HEK293 (cell line): Measurements from ENCODE around the gene HMCN2.

Experiments
- WT1 ChIP-seq: fragments of 450-650 bp; formaldehyde crosslinking; IDR thresholded peaks from 2 replicates; pipeline ENCODE4 v1.5.1; 2016; ENCODE audit warnings: missing biosample characterization, missing genetic modification characterization
- ZEB2 ChIP-seq: fragments of 450-650 bp; formaldehyde crosslinking; IDR thresholded peaks from 2 replicates; pipeline ENCODE4 v1.5.1; 2016; ENCODE audit warnings: missing biosample characterization, missing genetic modification characterization
- ZNF133 ChIP-seq: fragments of 450-650 bp; formaldehyde crosslinking; IDR thresholded peaks from 2 replicates; pipeline ENCODE4 v1.5.1; 2016; ENCODE audit warnings: missing biosample characterization, missing genetic modification characterization
- ZNF184 ChIP-seq: fragments of 450-650 bp; IDR thresholded peaks from 2 replicates; pipeline ENCODE4 v1.5.1; 2018; ENCODE audit warnings: missing biosample characterization, mild to moderate bottlenecking, missing genetic modification characterization
- ZNF223 ChIP-seq: fragments of 450-650 bp; formaldehyde crosslinking; IDR thresholded peaks from 2 replicates; pipeline ENCODE4 v1.5.1; 2016; ENCODE audit warnings: missing biosample characterization, missing genetic modification characterization
- ZNF324 ChIP-seq: fragments of 450-650 bp; formaldehyde crosslinking; IDR thresholded peaks from 2 replicates; pipeline ENCODE4 v1.5.1; 2016; ENCODE audit warnings: missing biosample characterization, missing genetic modification characterization
- ZNF354C ChIP-seq: fragments of 450-650 bp; formaldehyde crosslinking; IDR thresholded peaks from 2 replicates; pipeline ENCODE4 v1.5.1; 2016; ENCODE audit warnings: missing biosample characterization, missing genetic modification characterization, low read depth, borderline replicate concordance
- ZNF404 ChIP-seq: fragments of 450-650 bp; formaldehyde crosslinking; IDR thresholded peaks from 2 replicates; pipeline ENCODE4 v1.5.1; 2017; ENCODE audit warnings: missing biosample characterization, missing genetic modification characterization
- ZNF544 ChIP-seq: fragments of 450-650 bp; formaldehyde crosslinking; IDR thresholded peaks from 2 replicates; pipeline ENCODE4 v1.5.0; 2017; ENCODE audit warnings: missing biosample characterization, missing genetic modification characterization
- TF ChIP-seq, protein P1 (sequence below): fragments of 450-650 bp; formaldehyde crosslinking; IDR thresholded peaks from 2 replicates; pipeline ENCODE4 v1.5.1; 2016; ENCODE audit warnings: missing biosample characterization, missing genetic modification characterization
- TF ChIP-seq, protein P2 (sequence below): fragments of 450-650 bp; formaldehyde crosslinking; IDR thresholded peaks from 2 replicates; pipeline ENCODE4 v1.5.1; 2016; ENCODE audit warnings: missing biosample characterization, missing genetic modification characterization, low read depth
- TF ChIP-seq, protein P3 (sequence below): fragments of 450-650 bp; formaldehyde crosslinking; IDR thresholded peaks from 2 replicates; pipeline ENCODE4 v1.5.1; 2016; ENCODE audit warnings: missing biosample characterization, missing genetic modification characterization
- TF ChIP-seq, protein P4 (sequence below): fragments of 450-650 bp; formaldehyde crosslinking; IDR thresholded peaks from 2 replicates; pipeline ENCODE4 v1.5.1; 2016; ENCODE audit warnings: missing biosample characterization, missing genetic modification characterization
- TF ChIP-seq, protein P5 (sequence below): fragments of 450-650 bp; formaldehyde crosslinking; IDR thresholded peaks from 2 replicates; pipeline ENCODE4 v1.5.1; 2017; ENCODE audit warnings: missing biosample characterization, missing genetic modification characterization

DNA sequence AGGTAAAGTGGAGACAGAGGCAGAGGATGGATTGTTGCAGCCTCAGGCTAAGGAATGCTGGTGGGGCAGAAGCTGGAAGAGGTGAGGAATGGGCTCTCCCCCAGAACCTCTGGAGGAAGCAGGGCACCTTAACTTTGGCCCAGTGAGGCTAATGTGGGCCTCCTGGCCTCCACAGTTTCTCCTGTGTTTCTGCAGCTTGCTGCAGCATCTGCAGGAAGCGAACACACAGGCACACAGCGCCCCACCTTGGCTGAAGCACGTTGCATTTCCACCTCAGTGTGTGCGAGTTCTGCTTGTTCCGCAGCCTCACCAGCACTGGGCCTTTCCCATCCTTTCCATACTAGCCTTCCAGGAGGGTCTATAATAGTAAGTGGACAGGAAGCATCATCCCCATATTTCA is 152.0 kb downstream of the HMCN2 start:
- TF ChIP-seq, protein P1, sequence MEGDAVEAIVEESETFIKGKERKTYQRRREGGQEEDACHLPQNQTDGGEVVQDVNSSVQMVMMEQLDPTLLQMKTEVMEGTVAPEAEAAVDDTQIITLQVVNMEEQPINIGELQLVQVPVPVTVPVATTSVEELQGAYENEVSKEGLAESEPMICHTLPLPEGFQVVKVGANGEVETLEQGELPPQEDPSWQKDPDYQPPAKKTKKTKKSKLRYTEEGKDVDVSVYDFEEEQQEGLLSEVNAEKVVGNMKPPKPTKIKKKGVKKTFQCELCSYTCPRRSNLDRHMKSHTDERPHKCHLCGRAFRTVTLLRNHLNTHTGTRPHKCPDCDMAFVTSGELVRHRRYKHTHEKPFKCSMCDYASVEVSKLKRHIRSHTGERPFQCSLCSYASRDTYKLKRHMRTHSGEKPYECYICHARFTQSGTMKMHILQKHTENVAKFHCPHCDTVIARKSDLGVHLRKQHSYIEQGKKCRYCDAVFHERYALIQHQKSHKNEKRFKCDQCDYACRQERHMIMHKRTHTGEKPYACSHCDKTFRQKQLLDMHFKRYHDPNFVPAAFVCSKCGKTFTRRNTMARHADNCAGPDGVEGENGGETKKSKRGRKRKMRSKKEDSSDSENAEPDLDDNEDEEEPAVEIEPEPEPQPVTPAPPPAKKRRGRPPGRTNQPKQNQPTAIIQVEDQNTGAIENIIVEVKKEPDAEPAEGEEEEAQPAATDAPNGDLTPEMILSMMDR (tag by site-specific recombination) = no peak
- TF ChIP-seq, protein P2, sequence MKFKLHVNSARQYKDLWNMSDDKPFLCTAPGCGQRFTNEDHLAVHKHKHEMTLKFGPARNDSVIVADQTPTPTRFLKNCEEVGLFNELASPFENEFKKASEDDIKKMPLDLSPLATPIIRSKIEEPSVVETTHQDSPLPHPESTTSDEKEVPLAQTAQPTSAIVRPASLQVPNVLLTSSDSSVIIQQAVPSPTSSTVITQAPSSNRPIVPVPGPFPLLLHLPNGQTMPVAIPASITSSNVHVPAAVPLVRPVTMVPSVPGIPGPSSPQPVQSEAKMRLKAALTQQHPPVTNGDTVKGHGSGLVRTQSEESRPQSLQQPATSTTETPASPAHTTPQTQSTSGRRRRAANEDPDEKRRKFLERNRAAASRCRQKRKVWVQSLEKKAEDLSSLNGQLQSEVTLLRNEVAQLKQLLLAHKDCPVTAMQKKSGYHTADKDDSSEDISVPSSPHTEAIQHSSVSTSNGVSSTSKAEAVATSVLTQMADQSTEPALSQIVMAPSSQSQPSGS (tag by site-specific recombination) = no peak
- TF ChIP-seq WT1 (no peak), ZNF544 (tag by site-specific recombination) (no peak), ZNF404 (tag by site-specific recombination) (no peak), ZNF184 (tag by site-specific recombination) (no peak), ZNF133 (no peak), ZNF354C (tag by site-specific recombination) (no peak), ZEB2 (no peak), ZNF223 (tag by site-specific recombination) (no peak), ZNF324 (no peak)
- TF ChIP-seq, protein P3, sequence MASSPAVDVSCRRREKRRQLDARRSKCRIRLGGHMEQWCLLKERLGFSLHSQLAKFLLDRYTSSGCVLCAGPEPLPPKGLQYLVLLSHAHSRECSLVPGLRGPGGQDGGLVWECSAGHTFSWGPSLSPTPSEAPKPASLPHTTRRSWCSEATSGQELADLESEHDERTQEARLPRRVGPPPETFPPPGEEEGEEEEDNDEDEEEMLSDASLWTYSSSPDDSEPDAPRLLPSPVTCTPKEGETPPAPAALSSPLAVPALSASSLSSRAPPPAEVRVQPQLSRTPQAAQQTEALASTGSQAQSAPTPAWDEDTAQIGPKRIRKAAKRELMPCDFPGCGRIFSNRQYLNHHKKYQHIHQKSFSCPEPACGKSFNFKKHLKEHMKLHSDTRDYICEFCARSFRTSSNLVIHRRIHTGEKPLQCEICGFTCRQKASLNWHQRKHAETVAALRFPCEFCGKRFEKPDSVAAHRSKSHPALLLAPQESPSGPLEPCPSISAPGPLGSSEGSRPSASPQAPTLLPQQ = no peak
- TF ChIP-seq, protein P4, sequence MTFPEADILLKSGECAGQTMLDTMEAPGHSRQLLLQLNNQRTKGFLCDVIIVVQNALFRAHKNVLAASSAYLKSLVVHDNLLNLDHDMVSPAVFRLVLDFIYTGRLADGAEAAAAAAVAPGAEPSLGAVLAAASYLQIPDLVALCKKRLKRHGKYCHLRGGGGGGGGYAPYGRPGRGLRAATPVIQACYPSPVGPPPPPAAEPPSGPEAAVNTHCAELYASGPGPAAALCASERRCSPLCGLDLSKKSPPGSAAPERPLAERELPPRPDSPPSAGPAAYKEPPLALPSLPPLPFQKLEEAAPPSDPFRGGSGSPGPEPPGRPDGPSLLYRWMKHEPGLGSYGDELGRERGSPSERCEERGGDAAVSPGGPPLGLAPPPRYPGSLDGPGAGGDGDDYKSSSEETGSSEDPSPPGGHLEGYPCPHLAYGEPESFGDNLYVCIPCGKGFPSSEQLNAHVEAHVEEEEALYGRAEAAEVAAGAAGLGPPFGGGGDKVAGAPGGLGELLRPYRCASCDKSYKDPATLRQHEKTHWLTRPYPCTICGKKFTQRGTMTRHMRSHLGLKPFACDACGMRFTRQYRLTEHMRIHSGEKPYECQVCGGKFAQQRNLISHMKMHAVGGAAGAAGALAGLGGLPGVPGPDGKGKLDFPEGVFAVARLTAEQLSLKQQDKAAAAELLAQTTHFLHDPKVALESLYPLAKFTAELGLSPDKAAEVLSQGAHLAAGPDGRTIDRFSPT (tag by site-specific recombination) = no peak
- TF ChIP-seq, protein P5, sequence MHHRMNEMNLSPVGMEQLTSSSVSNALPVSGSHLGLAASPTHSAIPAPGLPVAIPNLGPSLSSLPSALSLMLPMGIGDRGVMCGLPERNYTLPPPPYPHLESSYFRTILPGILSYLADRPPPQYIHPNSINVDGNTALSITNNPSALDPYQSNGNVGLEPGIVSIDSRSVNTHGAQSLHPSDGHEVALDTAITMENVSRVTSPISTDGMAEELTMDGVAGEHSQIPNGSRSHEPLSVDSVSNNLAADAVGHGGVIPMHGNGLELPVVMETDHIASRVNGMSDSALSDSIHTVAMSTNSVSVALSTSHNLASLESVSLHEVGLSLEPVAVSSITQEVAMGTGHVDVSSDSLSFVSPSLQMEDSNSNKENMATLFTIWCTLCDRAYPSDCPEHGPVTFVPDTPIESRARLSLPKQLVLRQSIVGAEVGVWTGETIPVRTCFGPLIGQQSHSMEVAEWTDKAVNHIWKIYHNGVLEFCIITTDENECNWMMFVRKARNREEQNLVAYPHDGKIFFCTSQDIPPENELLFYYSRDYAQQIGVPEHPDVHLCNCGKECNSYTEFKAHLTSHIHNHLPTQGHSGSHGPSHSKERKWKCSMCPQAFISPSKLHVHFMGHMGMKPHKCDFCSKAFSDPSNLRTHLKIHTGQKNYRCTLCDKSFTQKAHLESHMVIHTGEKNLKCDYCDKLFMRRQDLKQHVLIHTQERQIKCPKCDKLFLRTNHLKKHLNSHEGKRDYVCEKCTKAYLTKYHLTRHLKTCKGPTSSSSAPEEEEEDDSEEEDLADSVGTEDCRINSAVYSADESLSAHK (tag by site-specific recombination) = no peak
